Heart left ventricle (tissue), 13 donors: Measurements from ENCODE around the gene BHLHA15.

Experiments
- CTCF ChIP-seq, 12 donors: fragments of 200-600 bp; sonication (generic) in 4 of 12; IDR thresholded peaks; one replicate each; pipeline versions ENCODE4 v1.5.0 to v1.8.0; 2018 to 2022; ENCODE audit warnings: antibody characterized with exemption in 12 of 12, mild to moderate bottlenecking in 5 of 12
- POLR2A ChIP-seq, 2 donors: fragments of 450-650 bp; IDR thresholded peaks; one replicate each; pipeline ENCODE4 v1.6.1; 2017; ENCODE audit warnings: antibody characterized with exemption in 2 of 2, mild to moderate bottlenecking in 2 of 2, moderate library complexity in 2 of 2
- donor health status: ischemic (EF 13 %, LVEDD 7.1; RV severe dilation, severe dysfunction).
- donor health status: DM: no; HTN: yes; CAD: no.
- donor health status: DM: no; HTN: no; CAD: no.
- donor health status: ischemic (EF 25% LVEDD 6.9; RV normal size, moderate dysfunction).
- donor health status: ischemic (EF 25% LVEDD 5.7; RV mildly dilated, moderate dysfunction).
- donor health status: ischemic (EF 35%, LVEDD 5.7; RV mildly dilated, moderate dysfunction).
- donor health status: nonischemic (EF 11% LVEDD 7.7; RV severe dilation, severe dysfunction).
- donor health status: DM: yes; HTN: yes; CAD: no.
- donor health status: PGD.
- donor health status: ischemic (EF 29% LVEDD 5.4; RV normal size, mild dysfunction).
- donor health status: nonischemic (EF 23%, LVEDD 6.1; RV moderate dilation, normal function).

GRCh38 chr7:98211221-98211675 is at the start of gene BHLHA15:
- no peak for TF ChIP-seq CTCF (IDR thresholded peaks at IDR 0.05)
- TF ChIP-seq POLR2A (IDR thresholded peaks at IDR 0.05) = no peak
